GM19468 (cell line): ENCODE results near the gene SHISA9.

ENCODE experiments used
- ATAC-seq: cut with Tn5 transposase; IDR thresholded peaks from one replicate; pipeline ENCODE4 v1.9.1; 2021; ENCODE audit warnings: mild to moderate bottlenecking, moderate library complexity, moderate number of reproducible peaks; ENCODE audit not compliant: unreplicated experiment; ENCODE audit errors: extremely low read depth

The SHISA9 gene

DNA sequence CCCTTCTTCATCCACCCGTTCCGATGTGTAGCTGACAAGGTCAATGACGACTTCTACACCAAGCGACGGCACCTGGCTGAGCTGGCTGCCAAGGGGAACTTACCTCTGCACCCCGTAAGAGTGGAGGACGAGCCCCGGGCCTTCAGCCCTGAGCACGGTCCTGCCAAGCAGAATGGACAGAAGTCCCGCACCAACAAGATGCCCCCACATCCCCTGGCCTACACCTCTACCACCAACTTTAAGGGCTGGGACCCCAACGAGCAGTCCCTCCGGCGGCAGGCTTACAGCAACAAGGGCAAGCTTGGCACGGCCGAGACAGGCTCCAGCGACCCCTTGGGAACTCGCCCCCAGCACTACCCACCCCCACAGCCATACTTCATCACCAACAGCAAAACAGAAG lies 333.6 kb downstream of the SHISA9 start:
- no peak for ATAC-seq

DNA sequence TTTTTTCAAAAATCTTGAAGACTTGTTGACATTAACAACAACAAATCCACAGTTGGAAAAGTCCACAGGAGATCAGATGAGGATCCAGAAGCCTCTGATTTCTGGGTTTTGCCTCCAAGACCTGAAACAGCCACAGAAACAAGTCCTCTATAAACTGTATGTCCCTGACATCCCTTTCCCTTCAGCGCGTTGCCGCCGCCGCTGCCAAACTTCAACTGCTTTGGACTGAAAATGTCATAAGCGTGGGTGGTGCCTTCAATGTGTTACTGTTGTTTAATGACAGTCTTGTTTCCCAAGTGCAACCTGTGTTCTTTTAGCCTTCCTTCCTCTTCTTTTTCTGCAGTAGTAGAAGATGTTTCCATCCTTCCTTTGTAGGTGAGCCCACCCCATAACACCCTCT lies 334.9 kb downstream of the SHISA9 start:
- no peak for ATAC-seq

DNA sequence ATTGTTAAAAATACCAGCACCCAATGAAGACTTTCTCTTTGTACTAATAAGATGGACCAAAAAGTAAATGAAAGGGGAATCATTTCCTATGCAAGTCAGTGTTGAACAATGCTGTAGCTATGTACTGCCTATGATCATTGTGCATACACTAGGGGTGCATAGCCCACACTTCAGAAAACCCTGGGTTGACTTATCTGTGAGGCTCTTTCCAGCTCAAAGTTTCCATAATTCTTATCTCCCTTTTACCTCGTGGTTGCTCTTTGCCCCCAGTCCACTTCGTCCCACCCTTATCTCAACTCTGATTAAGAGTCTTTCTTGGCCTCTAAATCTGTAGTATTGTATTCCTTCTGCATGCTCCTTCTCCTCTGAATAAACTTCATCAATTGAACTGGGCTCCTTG lies 336.8 kb downstream of the SHISA9 start:
- ATAC-seq: no peak

DNA sequence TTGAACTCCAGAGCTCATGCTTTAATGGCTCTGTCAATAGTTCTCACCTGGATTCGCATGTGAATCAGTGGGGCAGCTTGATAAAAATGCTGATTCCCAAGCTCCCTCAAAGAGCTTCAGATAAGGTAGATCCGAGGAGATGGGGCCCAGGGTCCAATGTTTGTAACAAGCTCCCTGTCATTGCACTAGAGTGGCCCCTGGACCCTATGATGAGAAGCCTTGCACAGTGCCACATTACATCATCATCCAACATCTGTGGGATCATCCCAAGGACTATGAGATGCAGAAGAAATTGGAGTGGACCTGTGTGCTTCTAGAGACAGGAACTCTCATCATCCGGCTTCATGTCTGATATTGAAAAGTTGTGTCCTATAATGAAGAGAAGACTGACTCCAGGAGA lies 340.8 kb downstream of the SHISA9 start:
- no peak for ATAC-seq

DNA sequence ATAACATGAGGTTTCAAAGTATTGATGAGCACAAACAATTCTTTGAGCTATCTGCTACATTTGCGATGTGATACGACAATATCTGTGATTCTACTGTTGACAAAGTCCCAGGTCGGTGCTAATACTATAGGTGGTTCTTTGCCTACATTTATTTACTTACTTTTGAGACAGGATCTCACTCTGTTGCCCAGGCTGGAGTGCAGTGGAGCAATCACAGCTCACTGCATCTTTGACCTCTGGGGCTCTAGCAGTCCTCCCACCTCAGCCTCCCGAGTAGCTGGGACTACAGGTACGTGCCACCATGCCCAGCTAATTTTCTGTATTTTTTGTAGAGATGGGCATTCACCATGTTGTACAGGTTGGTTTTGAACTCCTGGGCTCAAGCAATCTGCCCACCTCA lies 343.4 kb downstream of the SHISA9 start:
- no peak for ATAC-seq

DNA sequence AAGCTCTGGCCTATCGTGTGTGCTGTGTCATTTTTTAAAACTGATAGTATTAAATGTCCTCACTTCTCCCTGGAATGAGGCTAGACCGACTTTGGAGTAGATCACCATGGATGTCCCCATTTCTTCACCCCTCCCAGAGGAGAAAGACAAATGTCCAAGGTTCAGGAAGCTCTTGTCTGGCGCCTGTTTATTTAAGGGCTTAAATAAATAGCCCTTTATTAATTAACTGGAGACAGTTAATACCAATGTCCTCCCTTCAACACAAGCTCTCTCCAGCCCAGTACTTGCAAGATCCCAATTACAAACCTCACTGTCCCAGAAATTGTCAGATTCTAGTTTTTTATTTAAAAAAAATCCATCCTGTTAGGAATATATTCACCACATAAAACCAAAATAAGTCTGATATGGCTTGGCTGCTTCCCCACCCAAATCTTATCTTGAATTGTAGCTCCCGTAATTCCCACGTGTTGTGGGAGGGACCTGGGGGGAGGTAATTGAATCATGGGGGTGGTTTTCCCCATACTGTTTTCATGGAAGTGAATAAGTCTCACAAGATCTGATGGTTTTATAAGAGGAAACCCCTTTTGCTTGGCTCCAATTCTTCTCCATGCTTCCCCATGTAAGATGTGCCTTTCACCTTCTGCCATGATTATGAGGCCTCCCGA lies 344.4 kb downstream of the SHISA9 start:
- ATAC-seq: no peak

DNA sequence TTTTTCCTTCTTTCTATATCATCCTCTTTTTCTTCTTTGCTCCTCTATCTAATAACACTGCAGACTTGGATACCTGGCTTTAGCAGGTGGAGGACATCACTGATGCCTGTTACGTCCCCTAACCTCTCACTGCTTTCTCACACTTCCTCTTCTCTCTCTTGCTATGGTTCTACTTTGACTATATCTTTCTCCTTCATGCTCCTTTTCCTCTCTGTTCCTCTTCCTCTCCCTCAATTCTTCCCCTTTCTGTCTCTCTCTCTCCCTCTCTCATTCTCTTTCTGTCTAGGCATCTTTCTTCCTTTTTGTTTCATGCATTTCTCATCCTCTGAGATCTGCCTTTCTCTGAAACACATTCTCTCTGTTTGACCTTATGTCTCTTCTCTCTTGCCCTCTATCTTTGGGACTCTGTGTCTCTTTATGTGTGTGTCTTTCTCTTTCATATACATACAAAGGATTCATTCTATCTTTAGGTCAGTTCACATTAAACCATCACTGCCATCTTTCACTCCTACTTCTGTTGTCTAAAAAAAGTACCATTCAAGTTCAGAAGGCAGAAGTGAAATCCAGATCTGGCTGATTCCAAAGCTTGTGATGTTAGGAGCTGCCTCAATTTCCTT lies 353.7 kb downstream of the SHISA9 start:
- ATAC-seq: no peak

DNA sequence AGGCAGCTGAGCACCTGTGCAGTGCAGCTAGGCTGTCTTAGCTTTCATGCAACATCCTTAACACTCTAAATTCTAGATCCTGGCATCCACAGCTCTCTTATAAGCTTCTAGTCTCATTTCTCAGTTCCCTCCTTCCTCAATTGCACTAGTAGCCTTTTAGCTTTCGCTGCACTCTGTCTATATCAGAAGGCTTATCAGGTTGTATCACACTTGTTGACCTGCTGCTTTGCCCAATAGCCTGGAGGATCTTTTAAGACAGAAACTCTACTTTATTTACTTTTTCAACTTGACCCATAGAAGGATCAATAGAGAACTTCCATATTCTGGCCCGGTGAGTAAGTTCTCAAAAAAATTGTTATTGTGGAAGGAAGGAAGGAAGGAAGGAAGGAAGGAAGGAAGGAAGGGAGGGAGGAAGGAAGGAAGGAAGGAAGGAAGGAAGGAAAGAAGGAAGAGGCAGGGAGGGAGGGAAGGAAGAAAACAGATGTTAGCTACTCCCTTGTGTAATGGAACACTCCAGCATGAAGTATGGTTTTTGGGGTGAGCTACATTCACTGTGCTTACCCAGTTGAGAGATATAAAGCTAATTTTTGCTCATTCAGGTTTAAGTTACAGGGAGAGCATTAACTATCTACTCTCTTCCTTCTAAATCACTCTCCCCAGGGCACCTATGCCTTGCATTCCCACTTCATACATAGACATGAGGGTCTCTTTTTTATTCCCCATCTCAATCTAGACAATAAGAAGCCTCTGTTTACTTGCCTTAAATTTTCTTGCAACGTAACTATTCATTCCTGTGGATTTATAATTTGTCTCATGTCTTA lies 361.1 kb downstream of the SHISA9 start:
- ATAC-seq: no peak

DNA sequence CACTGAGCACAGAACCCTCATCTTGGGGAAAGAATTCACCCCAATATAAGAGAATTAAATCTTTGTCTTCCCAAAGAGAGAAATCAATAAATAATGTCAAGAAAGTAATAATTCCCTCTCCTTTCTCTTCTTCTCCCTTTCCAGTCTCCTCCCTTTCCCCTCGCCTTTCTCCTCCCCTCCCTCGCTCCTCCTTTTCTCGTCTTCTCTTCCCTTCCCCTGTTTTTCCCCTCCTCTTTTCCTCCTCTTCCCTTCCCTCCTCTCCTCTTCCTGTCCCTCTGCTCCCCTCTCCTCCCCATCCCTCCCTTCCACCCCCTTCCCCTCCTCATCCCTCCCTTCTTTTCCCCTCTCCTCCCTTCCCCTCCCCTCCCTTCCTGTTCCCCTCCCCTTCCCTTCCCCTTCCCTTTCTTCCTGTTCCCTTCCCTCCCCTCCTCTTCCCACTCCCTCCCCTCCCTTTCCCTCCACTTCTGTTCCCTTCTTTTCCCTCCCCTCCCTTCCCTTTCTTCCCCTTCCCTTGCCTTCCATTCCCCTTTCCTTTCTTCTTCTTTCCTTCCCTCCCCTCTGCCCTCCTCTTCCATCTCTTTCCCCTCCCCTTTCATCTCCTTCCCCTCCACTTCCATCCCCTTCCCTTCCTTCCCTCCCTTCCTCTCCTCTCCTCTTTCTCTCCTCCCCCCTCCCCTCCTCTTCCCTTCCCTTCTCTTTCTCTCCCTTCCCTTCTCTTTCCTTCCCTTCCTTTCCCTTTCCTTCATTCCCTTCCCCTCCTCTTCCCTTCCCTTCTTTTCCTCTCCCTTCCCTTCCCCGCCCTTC lies 363.6 kb downstream of the SHISA9 start:
- no peak for ATAC-seq

DNA sequence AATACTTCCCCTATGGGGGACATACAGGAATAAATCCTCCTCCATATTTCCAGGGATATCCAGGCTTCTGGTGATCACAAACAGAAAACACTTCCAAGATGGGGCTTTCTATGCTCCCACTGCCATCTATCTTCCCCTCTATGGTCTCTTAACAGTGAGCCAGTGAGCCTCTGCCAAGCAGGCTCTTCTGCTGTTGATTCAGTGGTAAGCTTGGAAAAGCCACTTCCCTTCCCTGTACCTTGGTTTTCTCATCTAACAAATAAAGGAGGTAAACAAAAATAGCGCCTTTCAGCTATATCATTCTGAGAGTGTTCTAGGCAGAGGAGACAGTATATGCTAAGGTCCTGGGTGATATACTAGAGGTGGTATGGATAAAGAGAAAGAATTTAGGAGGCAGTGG lies 368.0 kb downstream of the SHISA9 start:
- ATAC-seq: no peak

DNA sequence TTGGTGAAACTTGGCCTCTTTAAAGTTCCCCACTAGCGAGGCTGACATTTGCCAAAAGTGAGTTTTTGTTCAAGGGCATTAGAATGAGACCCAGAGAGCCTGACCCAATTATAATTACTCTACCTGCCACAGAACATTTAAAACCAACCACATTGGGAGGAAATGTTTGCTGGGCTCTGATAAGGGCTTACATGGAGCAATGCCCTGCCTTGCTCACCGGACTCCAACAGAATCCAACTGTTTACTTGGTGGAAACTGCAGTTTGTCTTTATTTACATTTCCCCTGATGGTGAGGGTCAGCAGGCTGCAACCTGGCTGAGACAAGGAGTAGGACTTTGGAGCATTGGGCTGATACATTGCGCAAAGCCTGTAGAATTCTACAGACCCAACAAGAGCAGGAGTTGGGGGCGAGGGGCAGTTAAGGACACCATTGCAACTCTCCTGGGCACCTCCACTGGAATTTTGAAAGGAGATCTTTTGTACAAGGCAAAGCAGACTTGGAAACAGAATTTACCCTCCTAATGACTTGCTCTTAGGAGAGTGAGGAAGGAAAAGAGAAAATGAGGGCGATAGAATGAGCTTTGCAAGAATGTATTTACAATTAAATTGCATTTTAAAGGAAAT lies 368.6 kb downstream of the SHISA9 start:
- no peak for ATAC-seq

DNA sequence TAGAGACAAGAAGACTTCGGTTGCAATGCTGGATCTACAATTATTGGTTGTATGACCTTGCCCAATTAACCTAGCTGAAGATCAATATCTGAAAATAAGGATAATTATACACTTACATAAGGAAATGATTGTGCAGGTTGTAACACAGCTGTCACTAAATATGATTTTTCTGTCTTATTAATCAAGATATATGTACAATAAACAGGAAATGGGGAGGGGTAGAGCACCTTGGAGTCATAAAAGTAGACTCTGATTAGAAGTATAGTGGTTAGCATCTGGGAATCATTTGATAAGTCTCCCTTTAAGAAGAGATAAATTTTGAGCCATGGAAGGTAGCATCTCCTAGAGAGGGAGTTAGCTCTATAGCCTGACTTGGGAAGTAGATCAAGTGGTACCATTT lies 369.2 kb downstream of the SHISA9 start:
- ATAC-seq: no peak

DNA sequence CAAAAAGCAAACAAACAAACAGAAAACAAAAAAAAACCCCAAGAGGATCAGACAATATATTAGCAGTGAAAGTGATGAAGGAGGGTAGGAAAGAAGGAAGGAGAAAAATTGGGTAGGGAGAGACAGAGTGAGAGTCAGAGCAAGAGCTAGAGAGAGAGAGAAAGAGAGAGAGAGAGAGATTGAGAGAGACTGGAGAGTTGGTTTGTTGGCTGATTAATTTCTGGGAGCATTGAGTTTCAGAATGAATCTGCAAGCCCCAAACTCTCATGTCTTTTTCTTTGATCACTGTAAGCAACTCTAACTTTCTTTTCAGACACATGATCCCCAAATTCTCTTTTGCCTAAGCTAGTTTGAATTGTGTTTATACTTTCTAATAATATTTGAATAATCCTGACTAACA lies 388.1 kb downstream of the SHISA9 start:
- ATAC-seq: no peak
